RWPE2 (cell line): ENCODE data around the gene NNT.
"Not testable (repeated sequence)": the region's sequence is repeated elsewhere in the genome, so short reads cannot be mapped to it uniquely, and the experiment has no call there.

Experiments
- ATAC-seq: fragments of 200-7000 bp; cut with Tn5 transposase; 3 replicates; pipeline ENCODE4 v1.9.1; 2021; ENCODE audit warnings: low read depth
- DNase-seq: peaks from one replicate; pipeline ENCODE4 v3.0.0-alpha.2; 2020; ENCODE audit warnings: low spot score
- H3K27ac ChIP-seq: fragments of 450-650 bp; 2 replicates; pipeline ENCODE4 v1.5.1; 2017; ENCODE audit warnings: mild to moderate bottlenecking; ENCODE audit not compliant: poor library complexity, severe bottlenecking
- H3K27me3 ChIP-seq: fragments of 250-450 bp; sonication (Bioruptor Pico); 2 replicates; pipeline ENCODE4 v1.5.1; 2021; ENCODE audit warnings: mild to moderate bottlenecking, moderate library complexity; ENCODE audit not compliant: insufficient read depth, poor library complexity, severe bottlenecking
- H3K36me3 ChIP-seq: fragments of 250-450 bp; sonication (Bioruptor Pico); 2 replicates; pipeline ENCODE4 v1.5.1; 2020; ENCODE audit warnings: low read depth, mild to moderate bottlenecking, moderate library complexity
- H3K4me1 ChIP-seq: fragments of 250-450 bp; sonication (Bioruptor Pico); 2 replicates; pipeline ENCODE4 v1.5.1; 2021; ENCODE audit warnings: mild to moderate bottlenecking, moderate library complexity; ENCODE audit not compliant: insufficient read depth, poor library complexity, severe bottlenecking
- H3K4me3 ChIP-seq: fragments of 250-450 bp; sonication (Bioruptor Pico); 2 replicates; pipeline ENCODE4 v1.5.1; 2021; ENCODE audit warnings: mild to moderate bottlenecking, moderate library complexity; ENCODE audit not compliant: severe bottlenecking
- H3K9me3 ChIP-seq: fragments of 250-450 bp; sonication (Bioruptor Pico); 2 replicates; pipeline ENCODE4 v1.5.1; 2021; ENCODE audit warnings: mild to moderate bottlenecking, moderate library complexity; ENCODE audit not compliant: severe bottlenecking
- CTCF ChIP-seq: fragments of 450-650 bp; IDR thresholded peaks from one replicate; pipeline ENCODE4 v1.5.1; 2017; ENCODE audit warnings: mild to moderate bottlenecking, moderate library complexity; ENCODE audit not compliant: poor library complexity, severe bottlenecking

The NNT gene

GRCh38 chr5:43730832-43731342, 127.9 kb downstream of the NNT start:
- TF ChIP-seq CTCF: no peak
- no peak overlapping the region for H3K27ac ChIP-seq
- no peak for ATAC-seq
- H3K27me3 ChIP-seq: no peaks in the 10 kb centered on the region
- no peaks in the 10 kb centered on the region for H3K4me1 ChIP-seq
- no peak for DNase-seq
- no peaks in the 10 kb centered on the region for H3K36me3 ChIP-seq
- no peak overlapping the region for H3K4me3 ChIP-seq
- no peaks in the 10 kb centered on the region for H3K9me3 ChIP-seq

GRCh38 chr5:43731573-43731972, 128.6 kb downstream of the NNT start:
- no peak for ATAC-seq
- H3K4me1 ChIP-seq: no peaks in the 10 kb centered on the region
- TF ChIP-seq CTCF: no peak
- no peaks in the 10 kb centered on the region for H3K27me3 ChIP-seq
- H3K9me3 ChIP-seq: no peaks in the 10 kb centered on the region
- DNase-seq: no peak
- no peaks in the 10 kb centered on the region for H3K36me3 ChIP-seq
- H3K27ac ChIP-seq: no peak overlapping the region
- H3K4me3 ChIP-seq: no peak overlapping the region

DNA sequence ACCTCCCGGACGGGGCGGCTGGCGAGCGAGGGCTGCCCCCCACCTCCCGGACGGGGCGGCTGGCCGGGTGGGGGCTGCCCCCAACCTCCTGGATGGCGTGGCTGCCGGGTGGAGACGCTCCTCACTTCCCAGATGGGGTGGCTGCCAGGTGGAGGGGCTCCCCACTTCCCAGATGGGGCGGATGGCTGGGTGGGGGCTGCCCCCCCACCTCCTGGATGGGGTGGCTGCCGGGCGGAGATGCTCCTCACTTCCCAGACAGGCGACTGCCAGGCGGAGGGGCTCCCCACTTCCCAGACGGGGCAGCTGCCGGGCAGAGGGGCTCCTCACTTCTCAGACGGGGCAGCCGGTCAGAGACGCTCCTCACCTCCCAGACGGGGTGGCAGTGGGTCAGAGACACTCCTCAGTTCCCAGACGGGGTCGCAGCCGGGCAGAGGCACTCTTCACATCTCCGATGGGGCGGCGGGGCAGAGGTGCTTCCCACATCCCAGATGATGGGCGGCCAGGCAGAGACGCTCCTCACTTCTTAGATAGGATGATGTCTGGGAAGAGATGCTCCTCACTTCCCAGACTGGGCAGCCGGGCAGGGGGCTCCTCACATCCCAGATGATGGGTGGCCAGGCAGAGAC, 143.1 kb downstream of the NNT start:
- H3K9me3 ChIP-seq, H3K27ac ChIP-seq, ATAC-seq, H3K4me1 ChIP-seq, H3K27me3 ChIP-seq, H3K4me3 ChIP-seq, H3K36me3 ChIP-seq: not testable (repeated sequence)
- DNase-seq: peak; percentile 59

DNA sequence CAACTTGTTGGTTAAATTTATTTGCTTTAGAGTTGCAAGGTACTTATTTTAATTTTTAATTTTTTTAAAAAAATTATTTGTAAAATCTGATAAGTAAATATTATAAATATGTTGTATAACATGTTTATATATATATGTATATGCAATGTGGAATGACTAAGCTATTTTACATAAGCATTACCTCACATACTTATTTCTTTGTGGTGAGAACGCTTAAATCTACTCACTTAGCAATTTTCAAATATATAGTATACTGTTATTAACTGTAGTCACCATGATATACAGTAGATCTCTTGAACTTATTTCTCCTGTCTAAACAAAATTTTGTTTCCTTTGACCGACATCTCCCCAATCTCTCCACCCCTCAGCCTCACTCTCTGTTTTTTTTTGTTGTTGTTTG, 147.8 kb downstream of the NNT start:
- Histone ChIP-seq H3K27ac (no peak overlapping the region), H3K4me1 (no peaks in the 10 kb centered on the region), H3K9me3 (no peaks in the 10 kb centered on the region), H3K4me3 (no peak overlapping the region), H3K27me3 (no peaks in the 10 kb centered on the region), H3K36me3 (no peaks in the 10 kb centered on the region)
- no peak for DNase-seq
- TF ChIP-seq CTCF: no peak
- no peak for ATAC-seq

- ATAC-seq (no peak), DNase-seq (no peak)
- Histone ChIP-seq H3K27ac (no peak overlapping the region), H3K9me3 (no peaks in the 10 kb centered on the region), H3K4me3 (no peak overlapping the region), H3K4me1 (no peaks in the 10 kb centered on the region), H3K36me3 (no peaks in the 10 kb centered on the region), H3K27me3 (no peaks in the 10 kb centered on the region)
- TF ChIP-seq CTCF: no peak
Observed at GRCh38 chr5:43753069-43753468, 150.1 kb downstream of the NNT start.
